Mammary epithelial cell (primary cell): Measurements from ENCODE around the gene PPIL6.

ENCODE experiments used
- CTCF ChIP-seq, 2 donors: IDR thresholded peaks in 1 of 2; conservative IDR thresholded peaks in 1 of 2; 2 replicates each; pipeline ENCODE4 v1.5.1; 2011 to 2012; ENCODE audit warnings: inconsistent platforms in 2 of 2, low read length in 2 of 2, mild to moderate bottlenecking in 2 of 2, control low read depth in 1 of 2, low read depth in 1 of 2; ENCODE audit not compliant: insufficient read depth in 1 of 2; ENCODE audit errors: extremely low read depth in 1 of 2
- EZH2 ChIP-seq: IDR thresholded peaks from 2 replicates; pipeline ENCODE4 v1.6.1; 2012; ENCODE audit warnings: low read length, inconsistent platforms, borderline replicate concordance

- no peak for TF ChIP-seq CTCF (conservative IDR thresholded peaks at IDR 0.05 in 1 of 2, IDR thresholded peaks at IDR 0.05 in 1 of 2; ENCODE audit: extremely low read depth in 1 of 2, insufficient read depth in 1 of 2, low read depth in 1 of 2, low read length in 2 of 2)
- no peak for TF ChIP-seq EZH2
Observed at GRCh38 chr6:109451376-109451775, 10.9 kb upstream of the PPIL6 start.
